Measurements from ENCODE around the gene DBP. TPM values are rescaled to one million over a fixed set of nuclear protein-coding genes. Genes with fewer than 3 reads are reported as not detected.

DBP gene
- total RNA-seq, 1 donor from 2014 or later: 3.9 TPM

- no peaks in the 10 kb centered on the region for H3K27me3 Mint-ChIP-seq (ENCODE audit: low read depth)
- H3K4me1 Mint-ChIP-seq (ENCODE audit: low read depth): peaks cover 30% of the 10 kb centered on the region
- H3K9me3 Mint-ChIP-seq (ENCODE audit: low read depth): no peaks in the 10 kb centered on the region
- no peaks in the 10 kb centered on the region for H3K36me3 Mint-ChIP-seq (ENCODE audit: low read depth)
- TF ChIP-seq CTCF (IDR thresholded peaks at IDR 0.05): no peak
- no peak overlapping the region for H3K27ac Mint-ChIP-seq (ENCODE audit: unreplicated experiment)
- H3K4me3 Mint-ChIP-seq (ENCODE audit: unreplicated experiment): peak overlapping the region; percentile 82
- DNase-seq (ENCODE audit: low spot score): no peak
These were observed 7.8 kb upstream of the DBP start for GRCh38 chr19:48644839-48645619.

GRCh38 chr19:48644355-48644754 is 7.2 kb upstream of the DBP start:
- no peaks in the 10 kb centered on the region for H3K27me3 Mint-ChIP-seq (ENCODE audit: low read depth)
- no peak overlapping the region for H3K27ac Mint-ChIP-seq (ENCODE audit: unreplicated experiment)
- TF ChIP-seq CTCF (IDR thresholded peaks at IDR 0.05): no peak
- H3K36me3 Mint-ChIP-seq (ENCODE audit: low read depth): no peaks in the 10 kb centered on the region
- H3K9me3 Mint-ChIP-seq (ENCODE audit: low read depth): no peaks in the 10 kb centered on the region
- H3K4me1 Mint-ChIP-seq (ENCODE audit: low read depth): peaks cover 28% of the 10 kb centered on the region
- no peak overlapping the region for H3K4me3 Mint-ChIP-seq (ENCODE audit: unreplicated experiment)
- DNase-seq (ENCODE audit: low spot score): no peak

- Mint-ChIP-seq H3K9me3 (ENCODE audit: low read depth) (no peaks in the 10 kb centered on the region), H3K27ac (ENCODE audit: unreplicated experiment) (no peak overlapping the region), H3K4me3 (ENCODE audit: unreplicated experiment) (no peak overlapping the region), H3K36me3 (ENCODE audit: low read depth) (no peaks in the 10 kb centered on the region), H3K27me3 (ENCODE audit: low read depth) (no peaks in the 10 kb centered on the region), H3K4me1 (ENCODE audit: low read depth) (peaks cover 32% of the 10 kb centered on the region)
- DNase-seq (ENCODE audit: low spot score): no peak
- no peak for TF ChIP-seq CTCF (IDR thresholded peaks at IDR 0.05)
These were observed 5.7 kb upstream of the DBP start for GRCh38 chr19:48642862-48643261.

GRCh38 chr19:48641850-48642249 is 4.7 kb upstream of the DBP start:
- no peaks in the 10 kb centered on the region for H3K36me3 Mint-ChIP-seq (ENCODE audit: low read depth)
- peaks cover 39% of the 10 kb centered on the region for H3K4me1 Mint-ChIP-seq (ENCODE audit: low read depth)
- TF ChIP-seq CTCF (IDR thresholded peaks at IDR 0.05): no peak
- H3K9me3 Mint-ChIP-seq (ENCODE audit: low read depth): no peaks in the 10 kb centered on the region
- no peak overlapping the region for H3K4me3 Mint-ChIP-seq (ENCODE audit: unreplicated experiment)
- no peak overlapping the region for H3K27ac Mint-ChIP-seq (ENCODE audit: unreplicated experiment)
- H3K27me3 Mint-ChIP-seq (ENCODE audit: low read depth): no peaks in the 10 kb centered on the region
- DNase-seq (ENCODE audit: low spot score): no peak

- H3K9me3 Mint-ChIP-seq (ENCODE audit: low read depth): no peaks in the 10 kb centered on the region
These were observed 2.5 kb upstream of the DBP start for GRCh38 chr19:48639483-48640375.

More at GRCh38 chr19:48639483-48640375, 2.5 kb upstream of the DBP start:
- H3K4me3 Mint-ChIP-seq (ENCODE audit: unreplicated experiment): no peak overlapping the region
- TF ChIP-seq CTCF (IDR thresholded peaks at IDR 0.05): no peak
- no peak for DNase-seq (ENCODE audit: low spot score)
- no peaks in the 10 kb centered on the region for H3K36me3 Mint-ChIP-seq (ENCODE audit: low read depth)
- H3K27me3 Mint-ChIP-seq (ENCODE audit: low read depth): no peaks in the 10 kb centered on the region
- H3K27ac Mint-ChIP-seq (ENCODE audit: unreplicated experiment): no peak overlapping the region
- H3K4me1 Mint-ChIP-seq (ENCODE audit: low read depth): peaks cover 32% of the 10 kb centered on the region

Data from chondrocyte (in vitro differentiated cells).